Measurements from ENCODE around the gene EIF1AD.
"Not testable (repeated sequence)": the region's sequence is repeated elsewhere in the genome, so short reads cannot be mapped to it uniquely, and the experiment has no call there.

Gene EIF1AD

DNA sequence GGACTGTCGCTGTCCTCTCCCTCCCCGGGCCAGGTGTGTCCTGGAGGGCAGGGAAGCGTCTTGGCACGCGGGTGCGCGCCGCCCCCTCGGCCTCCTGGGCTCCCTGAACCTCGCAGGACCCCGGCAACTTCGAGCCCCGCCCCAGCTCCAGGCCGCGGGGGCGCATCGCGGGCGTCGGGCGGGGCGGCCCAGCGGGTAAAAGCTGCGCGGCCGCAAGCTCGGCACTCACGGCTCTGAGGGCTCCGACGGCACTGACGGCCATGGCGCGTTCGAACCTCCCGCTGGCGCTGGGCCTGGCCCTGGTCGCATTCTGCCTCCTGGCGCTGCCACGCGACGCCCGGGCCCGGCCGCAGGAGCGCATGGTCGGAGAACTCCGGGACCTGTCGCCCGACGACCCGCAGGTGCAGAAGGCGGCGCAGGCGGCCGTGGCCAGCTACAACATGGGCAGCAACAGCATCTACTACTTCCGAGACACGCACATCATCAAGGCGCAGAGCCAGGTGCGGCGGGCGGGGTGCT, 9.9 kb upstream of the EIF1AD start, which contains the start of gene CST6:
Gene CST6 (plus strand): TSS at position 224 of the 519 bp plus-strand sequence. CDS start 37 bp downstream, at position 261.
- ATAC-seq = no peak
- no peak for TF ChIP-seq RARB (CRISPR knock-in tag; IDR thresholded peaks at IDR 0.05)
- TF ChIP-seq ZFP30 (CRISPR knock-in tag; IDR thresholded peaks at IDR 0.05) = no peak
- TF ChIP-seq, protein P1, sequence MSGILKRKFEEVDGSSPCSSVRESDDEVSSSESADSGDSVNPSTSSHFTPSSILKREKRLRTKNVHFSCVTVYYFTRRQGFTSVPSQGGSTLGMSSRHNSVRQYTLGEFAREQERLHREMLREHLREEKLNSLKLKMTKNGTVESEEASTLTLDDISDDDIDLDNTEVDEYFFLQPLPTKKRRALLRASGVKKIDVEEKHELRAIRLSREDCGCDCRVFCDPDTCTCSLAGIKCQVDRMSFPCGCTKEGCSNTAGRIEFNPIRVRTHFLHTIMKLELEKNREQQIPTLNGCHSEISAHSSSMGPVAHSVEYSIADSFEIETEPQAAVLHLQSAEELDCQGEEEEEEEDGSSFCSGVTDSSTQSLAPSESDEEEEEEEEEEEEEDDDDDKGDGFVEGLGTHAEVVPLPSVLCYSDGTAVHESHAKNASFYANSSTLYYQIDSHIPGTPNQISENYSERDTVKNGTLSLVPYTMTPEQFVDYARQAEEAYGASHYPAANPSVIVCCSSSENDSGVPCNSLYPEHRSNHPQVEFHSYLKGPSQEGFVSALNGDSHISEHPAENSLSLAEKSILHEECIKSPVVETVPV (CRISPR knock-in tag; IDR thresholded peaks at IDR 0.05) = no peak
- TF ChIP-seq, protein P2, sequence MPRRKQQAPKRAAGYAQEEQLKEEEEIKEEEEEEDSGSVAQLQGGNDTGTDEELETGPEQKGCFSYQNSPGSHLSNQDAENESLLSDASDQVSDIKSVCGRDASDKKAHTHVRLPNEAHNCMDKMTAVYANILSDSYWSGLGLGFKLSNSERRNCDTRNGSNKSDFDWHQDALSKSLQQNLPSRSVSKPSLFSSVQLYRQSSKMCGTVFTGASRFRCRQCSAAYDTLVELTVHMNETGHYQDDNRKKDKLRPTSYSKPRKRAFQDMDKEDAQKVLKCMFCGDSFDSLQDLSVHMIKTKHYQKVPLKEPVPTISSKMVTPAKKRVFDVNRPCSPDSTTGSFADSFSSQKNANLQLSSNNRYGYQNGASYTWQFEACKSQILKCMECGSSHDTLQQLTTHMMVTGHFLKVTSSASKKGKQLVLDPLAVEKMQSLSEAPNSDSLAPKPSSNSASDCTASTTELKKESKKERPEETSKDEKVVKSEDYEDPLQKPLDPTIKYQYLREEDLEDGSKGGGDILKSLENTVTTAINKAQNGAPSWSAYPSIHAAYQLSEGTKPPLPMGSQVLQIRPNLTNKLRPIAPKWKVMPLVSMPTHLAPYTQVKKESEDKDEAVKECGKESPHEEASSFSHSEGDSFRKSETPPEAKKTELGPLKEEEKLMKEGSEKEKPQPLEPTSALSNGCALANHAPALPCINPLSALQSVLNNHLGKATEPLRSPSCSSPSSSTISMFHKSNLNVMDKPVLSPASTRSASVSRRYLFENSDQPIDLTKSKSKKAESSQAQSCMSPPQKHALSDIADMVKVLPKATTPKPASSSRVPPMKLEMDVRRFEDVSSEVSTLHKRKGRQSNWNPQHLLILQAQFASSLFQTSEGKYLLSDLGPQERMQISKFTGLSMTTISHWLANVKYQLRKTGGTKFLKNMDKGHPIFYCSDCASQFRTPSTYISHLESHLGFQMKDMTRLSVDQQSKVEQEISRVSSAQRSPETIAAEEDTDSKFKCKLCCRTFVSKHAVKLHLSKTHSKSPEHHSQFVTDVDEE (CRISPR knock-in tag; IDR thresholded peaks at IDR 0.05) = no peak
- TF ChIP-seq, protein P3, sequence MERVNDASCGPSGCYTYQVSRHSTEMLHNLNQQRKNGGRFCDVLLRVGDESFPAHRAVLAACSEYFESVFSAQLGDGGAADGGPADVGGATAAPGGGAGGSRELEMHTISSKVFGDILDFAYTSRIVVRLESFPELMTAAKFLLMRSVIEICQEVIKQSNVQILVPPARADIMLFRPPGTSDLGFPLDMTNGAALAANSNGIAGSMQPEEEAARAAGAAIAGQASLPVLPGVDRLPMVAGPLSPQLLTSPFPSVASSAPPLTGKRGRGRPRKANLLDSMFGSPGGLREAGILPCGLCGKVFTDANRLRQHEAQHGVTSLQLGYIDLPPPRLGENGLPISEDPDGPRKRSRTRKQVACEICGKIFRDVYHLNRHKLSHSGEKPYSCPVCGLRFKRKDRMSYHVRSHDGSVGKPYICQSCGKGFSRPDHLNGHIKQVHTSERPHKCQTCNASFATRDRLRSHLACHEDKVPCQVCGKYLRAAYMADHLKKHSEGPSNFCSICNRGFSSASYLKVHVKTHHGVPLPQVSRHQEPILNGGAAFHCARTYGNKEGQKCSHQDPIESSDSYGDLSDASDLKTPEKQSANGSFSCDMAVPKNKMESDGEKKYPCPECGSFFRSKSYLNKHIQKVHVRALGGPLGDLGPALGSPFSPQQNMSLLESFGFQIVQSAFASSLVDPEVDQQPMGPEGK (CRISPR knock-in tag; IDR thresholded peaks at IDR 0.05; ENCODE audit: borderline replicate concordance) = no peak
- TF ChIP-seq ZFP3 (CRISPR knock-in tag; IDR thresholded peaks at IDR 0.05) = no peak
- no peak for TF ChIP-seq ZNF565 (CRISPR knock-in tag; conservative IDR thresholded peaks at IDR 0.05; ENCODE audit: low read depth)
- TF ChIP-seq, protein P4, sequence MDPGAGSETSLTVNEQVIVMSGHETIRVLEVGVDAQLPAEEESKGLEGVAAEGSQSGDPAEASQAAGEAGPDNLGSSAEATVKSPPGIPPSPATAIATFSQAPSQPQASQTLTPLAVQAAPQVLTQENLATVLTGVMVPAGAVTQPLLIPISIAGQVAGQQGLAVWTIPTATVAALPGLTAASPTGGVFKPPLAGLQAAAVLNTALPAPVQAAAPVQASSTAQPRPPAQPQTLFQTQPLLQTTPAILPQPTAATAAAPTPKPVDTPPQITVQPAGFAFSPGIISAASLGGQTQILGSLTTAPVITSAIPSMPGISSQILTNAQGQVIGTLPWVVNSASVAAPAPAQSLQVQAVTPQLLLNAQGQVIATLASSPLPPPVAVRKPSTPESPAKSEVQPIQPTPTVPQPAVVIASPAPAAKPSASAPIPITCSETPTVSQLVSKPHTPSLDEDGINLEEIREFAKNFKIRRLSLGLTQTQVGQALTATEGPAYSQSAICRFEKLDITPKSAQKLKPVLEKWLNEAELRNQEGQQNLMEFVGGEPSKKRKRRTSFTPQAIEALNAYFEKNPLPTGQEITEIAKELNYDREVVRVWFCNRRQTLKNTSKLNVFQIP (CRISPR knock-in tag; IDR thresholded peaks at IDR 0.05; ENCODE audit: borderline replicate concordance, low read depth) = no peak
- TF ChIP-seq ARNTL (CRISPR knock-in tag; IDR thresholded peaks at IDR 0.05; ENCODE audit: borderline replicate concordance, low read depth) = no peak
- no peak for TF ChIP-seq SNAI2 (CRISPR knock-in tag; IDR thresholded peaks at IDR 0.05)
- no peak for TF ChIP-seq TCF4 (CRISPR knock-in tag; IDR thresholded peaks at IDR 0.05; ENCODE audit: borderline replicate concordance)
- TF ChIP-seq, protein P5, sequence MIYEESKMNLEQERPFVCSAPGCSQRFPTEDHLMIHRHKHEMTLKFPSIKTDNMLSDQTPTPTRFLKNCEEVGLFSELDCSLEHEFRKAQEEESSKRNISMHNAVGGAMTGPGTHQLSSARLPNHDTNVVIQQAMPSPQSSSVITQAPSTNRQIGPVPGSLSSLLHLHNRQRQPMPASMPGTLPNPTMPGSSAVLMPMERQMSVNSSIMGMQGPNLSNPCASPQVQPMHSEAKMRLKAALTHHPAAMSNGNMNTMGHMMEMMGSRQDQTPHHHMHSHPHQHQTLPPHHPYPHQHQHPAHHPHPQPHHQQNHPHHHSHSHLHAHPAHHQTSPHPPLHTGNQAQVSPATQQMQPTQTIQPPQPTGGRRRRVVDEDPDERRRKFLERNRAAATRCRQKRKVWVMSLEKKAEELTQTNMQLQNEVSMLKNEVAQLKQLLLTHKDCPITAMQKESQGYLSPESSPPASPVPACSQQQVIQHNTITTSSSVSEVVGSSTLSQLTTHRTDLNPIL (CRISPR knock-in tag; IDR thresholded peaks at IDR 0.05; ENCODE audit: low read depth) = no peak
- no peak for TF ChIP-seq BACH2 (CRISPR knock-in tag; IDR thresholded peaks at IDR 0.05; ENCODE audit: borderline replicate concordance)
- TF ChIP-seq OSR1 (CRISPR knock-in tag; IDR thresholded peaks at IDR 0.05) = no peak
- TF ChIP-seq ISL1 (CRISPR knock-in tag; IDR thresholded peaks at IDR 0.05) = no peak
- TF ChIP-seq ESRRG (CRISPR knock-in tag; IDR thresholded peaks at IDR 0.05) = no peak

DNA sequence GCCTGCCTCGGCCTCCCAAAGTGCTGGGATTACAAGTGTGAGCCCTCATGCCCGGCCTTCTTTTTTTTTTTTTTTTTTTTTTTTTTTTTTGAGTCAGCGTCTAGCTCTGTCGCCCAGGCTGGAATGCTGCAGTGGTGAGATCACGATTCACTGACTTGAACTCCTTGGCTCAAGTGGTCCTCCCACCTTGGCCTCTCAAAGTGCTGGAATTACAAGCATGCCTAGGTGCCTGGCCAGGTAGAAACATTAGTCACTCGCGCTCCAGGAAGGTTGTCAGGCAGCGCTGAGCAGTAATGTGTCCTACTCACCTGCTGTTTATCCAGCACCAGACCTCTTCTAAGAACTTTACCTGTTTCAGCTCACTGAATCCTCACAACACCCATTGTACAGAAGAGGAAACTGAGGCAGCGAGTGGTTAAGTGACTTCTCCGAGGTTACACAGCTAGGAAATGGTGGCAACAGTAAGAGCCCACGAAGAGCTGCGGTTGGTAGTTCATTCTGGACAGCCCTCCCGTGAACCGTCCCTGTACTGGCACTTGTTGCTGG, 9.4 kb upstream of the EIF1AD start:
- no peak for TF ChIP-seq BACH2 (CRISPR knock-in tag; IDR thresholded peaks at IDR 0.05; ENCODE audit: borderline replicate concordance)
- TF ChIP-seq ESRRG (CRISPR knock-in tag; IDR thresholded peaks at IDR 0.05) = no peak
- TF ChIP-seq, protein P5 (CRISPR knock-in tag; IDR thresholded peaks at IDR 0.05; ENCODE audit: low read depth) = no peak
- no peak for TF ChIP-seq TOX (CRISPR knock-in tag; IDR thresholded peaks at IDR 0.05; ENCODE audit: borderline replicate concordance)
- TF ChIP-seq, protein P1 (CRISPR knock-in tag; IDR thresholded peaks at IDR 0.05) = no peak
- peak; percentile 9; the same call in 2 of the 3 replicates for ATAC-seq

DNA sequence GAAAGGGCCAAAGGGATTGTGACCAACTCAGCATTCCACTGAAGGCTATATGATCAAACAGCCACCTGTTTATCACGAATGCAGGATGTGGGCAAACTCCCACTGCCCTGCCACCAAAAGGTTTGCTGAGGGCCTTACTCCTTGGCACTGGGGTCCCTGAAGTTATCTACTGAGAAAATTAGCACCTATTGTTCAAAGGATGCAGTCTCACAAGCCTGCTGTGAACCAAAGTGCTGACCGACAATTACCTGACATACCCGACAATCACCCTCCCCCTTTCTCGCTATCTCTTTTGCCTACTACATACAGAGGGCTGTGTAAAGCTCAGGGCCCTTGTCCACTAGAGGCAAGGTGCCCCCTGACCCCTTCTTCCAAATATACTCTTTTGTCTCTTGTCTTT, 8.1 kb upstream of the EIF1AD start:
- not testable (repeated sequence) for ATAC-seq

Measured in SK-N-SH treated with all-trans-retinoic acid at 6 μM for 48 hours (cell line).